NCI-H748 (cell line): ENCODE data around the gene SNX4.

ENCODE experiments used
- DNase-seq: peaks from one replicate; lab custom pipeline; 2025; ENCODE audit not compliant: unreplicated experiment; lab: John Stamatoyannopoulos, UW

SNX4 gene

GRCh38 chr3:125462722-125463299 lies 57.2 kb downstream of the SNX4 start:
- DNase-seq: no peak

DNA sequence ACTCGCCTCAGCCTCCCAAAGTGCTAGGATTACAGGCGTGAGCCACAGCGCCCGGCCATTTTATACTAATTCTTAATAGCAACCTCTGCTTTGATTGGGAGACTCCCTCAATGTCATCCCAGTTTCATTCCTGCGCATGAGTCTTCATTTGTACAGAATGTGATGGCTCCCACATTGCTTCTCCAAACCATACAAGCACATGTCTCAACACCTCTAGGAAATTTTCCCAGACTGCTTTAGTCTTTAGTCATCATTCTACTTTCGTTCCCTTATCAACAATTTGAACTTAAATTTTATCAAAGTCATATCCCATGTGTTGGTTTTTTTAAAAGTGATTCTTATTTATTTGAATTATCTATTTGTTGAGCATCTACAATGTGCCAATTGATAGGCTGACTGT lies 58.1 kb downstream of the SNX4 start:
- DNase-seq: no peak

DNA sequence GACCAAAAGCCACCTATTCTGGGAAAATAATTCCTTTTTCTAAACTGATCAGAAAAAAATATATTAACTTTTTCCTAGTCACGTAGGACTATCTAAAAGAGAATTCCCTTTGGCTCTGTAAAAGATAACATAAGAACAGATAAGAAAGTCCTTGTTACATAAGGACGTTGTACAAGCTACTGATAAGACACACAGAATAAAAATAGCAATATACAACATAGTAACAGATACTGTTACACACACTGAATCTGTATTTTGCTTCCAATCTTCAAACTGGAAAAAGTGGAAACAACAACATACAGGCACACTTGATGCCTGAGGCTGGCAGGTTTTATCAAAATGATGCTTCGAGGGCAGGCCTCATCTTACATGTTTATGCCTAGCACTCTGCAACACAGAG lies 59.8 kb downstream of the SNX4 start:
- DNase-seq: no peak

DNA sequence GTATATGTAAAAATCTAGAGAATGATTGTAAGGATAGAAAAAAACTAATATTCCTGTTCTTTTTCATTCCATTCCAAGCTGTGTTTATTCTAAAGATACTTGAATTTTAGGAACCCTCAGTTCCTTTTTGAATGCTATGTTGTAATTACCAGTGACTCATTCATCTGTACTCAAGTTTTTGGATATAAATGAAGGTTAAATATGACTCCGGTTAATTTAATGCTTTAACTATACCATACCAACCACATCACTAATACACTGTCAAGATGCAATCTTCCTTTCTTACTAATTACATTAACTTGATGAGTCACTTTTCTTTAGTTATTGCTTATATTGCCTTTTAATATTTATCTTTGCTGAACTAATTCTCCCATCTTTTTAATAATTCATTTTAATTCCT lies 76.1 kb downstream of the SNX4 start:
- DNase-seq: no peak

GRCh38 chr3:125442506-125442905 lies 77.5 kb downstream of the SNX4 start:
- no peak for DNase-seq

- no peak for DNase-seq
Measured at GRCh38 chr3:125440970-125441369, 79.0 kb downstream of the SNX4 start.

GRCh38 chr3:125440559-125440955 lies 79.4 kb downstream of the SNX4 start:
- peak; percentile 1 for DNase-seq

DNA sequence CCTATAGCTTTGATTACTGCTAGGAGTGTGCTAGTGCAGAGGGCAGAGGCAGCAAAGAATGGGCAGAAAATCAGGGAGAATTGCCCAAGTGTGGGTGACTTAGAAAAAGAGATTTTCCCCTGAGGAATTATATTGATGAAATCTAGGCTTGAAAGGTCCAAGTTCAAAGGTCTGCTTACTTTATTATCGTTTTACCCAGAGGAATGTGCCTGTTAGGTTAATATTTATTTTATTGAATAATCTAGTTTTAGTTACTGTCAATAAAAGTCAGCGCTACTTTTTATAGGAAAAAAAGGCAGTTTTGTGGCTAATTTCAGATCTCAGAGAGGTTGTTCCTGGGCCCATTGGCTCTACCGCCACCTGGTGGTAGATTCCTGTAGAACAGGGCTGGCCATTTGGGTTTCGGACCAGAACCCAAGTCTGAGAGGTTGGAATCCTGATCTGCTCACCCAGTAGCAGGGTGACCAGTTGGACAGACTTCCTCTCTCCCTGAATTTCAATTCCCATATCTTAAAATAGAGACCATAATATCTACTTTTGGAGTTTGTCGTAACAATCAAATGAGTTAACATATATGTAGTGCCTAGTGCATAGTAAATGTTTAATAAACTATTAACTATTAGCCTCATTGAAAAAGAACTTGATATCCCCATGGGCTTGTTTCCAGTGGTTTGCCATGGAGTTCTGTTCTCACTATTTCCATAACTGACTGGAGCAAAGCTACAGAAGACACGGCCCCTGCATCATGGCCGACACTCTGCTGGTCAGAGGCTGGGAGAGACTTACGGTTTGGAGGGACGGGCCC lies 82.2 kb downstream of the SNX4 start:
- DNase-seq: peak; percentile 8

- DNase-seq: no peak
Measured at GRCh38 chr3:125436921-125437320, 83.1 kb downstream of the SNX4 start.

DNA sequence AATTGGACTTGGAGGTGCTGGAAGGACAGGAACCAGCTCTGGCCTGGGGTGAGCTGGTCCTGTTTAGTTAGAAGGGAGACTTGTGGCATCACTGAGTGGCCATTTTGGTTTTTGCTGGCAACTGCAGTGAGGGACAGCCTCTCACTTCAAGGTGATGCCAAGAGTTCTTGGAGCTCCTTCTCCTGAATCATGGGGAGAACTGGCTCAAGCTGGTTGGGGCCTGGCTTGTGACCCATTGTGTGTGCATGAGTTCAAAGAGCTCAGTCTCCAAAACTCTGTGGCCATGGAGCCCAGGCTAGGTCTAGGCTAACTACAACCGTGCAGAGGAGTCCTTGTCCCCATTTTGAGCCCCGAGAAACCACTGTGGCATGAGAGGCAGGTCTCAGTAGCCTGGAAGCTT lies 84.8 kb downstream of the SNX4 start:
- DNase-seq: no peak

- no peak for DNase-seq
Measured at GRCh38 chr3:125434582-125435011, 85.4 kb downstream of the SNX4 start.

DNA sequence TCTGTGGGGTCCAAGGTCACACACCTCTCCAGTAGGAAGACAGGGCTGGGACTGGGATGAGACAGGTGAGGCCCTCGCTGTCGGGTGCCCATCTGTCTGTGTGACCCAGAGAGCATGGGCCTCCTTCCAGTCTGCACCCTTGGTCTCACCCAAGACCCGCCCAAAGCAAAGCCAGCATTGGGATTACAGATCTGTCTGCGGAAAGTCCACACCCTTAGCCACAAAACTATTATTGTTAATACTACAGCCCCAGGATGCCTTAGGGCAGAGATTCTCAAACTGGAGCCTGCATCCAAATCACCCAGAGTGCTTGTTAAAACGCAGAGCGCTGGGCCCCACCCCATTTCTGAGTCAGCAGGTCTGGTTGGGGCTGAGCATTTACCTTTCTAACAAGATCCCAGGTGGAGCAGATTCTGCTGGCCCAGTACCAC lies 86.4 kb downstream of the SNX4 start:
- DNase-seq: peak; percentile 2

DNA sequence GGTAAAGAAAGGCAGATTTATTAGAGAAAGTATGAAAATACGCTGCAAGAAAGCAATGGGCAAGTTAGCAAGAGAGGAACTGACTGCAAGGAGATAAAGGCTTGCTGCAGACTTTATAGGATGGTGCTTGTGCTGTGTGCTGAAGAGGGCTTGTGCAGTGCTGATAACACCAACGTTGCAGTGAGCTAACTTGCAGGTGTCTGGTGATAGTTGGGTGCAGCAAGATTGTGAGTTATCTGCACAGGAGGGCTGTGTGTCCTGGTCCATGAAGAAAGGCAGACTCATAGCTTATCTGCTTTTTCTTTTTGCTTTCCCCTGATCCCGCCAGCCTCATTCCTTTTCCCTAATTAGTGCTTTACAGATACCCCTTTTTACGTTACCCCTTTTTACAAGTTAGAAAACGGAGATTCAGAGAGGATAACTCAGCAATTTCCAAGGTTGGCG lies 86.9 kb downstream of the SNX4 start:
- no peak for DNase-seq

- no peak for DNase-seq
Measured at GRCh38 chr3:125431912-125432790, 87.9 kb downstream of the SNX4 start.

DNA sequence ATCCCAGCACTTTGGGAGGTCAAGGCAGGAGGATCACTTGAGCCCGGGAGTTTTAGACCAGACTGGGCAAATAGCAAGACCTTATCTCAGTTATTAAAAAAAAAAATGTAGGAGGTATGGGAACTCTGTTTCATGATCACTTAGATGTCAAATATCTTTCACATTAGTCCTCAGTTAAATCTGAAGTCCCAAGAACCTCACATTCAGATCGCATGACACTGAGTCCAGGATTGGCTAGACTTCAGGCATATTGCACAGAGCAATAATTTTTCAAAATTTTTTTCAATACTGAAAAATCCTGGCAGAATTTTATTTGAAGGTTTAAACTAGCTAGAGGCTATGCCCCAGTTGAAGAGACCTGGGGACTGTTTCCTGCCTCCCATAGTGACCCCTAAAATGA lies 88.6 kb downstream of the SNX4 start:
- DNase-seq: no peak

DNA sequence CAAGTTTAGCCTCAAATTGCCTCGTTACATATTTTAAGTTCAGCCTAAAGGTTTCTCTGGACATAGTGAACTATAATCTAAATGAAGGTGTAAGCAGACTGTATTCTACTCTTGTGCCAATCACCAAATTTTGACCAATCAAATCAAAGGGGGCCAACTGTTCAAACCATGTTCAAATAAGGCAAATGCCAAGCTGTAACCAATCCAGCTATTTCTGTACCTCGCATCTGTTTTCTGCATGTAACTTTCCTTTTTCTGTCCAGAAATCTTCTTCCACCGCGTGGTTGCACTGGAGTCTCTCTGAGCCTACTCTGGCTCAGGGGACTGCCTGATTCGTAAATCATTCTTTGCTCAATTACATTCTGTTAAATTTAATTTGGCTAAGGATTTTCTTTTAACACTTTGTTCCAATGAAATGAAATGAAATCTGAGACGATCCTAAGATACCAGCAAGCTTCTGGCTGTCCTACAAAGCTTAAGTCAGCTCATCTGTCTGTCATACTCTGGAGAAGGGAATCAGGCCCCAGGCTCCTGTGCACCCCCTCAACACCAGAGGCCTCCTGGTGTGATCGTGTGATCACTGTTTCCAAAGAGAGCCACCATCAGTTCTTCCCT lies 91.7 kb downstream of the SNX4 start:
- DNase-seq: no peak

GRCh38 chr3:125418306-125418705 lies 101.7 kb downstream of the SNX4 start:
- DNase-seq: no peak

DNA sequence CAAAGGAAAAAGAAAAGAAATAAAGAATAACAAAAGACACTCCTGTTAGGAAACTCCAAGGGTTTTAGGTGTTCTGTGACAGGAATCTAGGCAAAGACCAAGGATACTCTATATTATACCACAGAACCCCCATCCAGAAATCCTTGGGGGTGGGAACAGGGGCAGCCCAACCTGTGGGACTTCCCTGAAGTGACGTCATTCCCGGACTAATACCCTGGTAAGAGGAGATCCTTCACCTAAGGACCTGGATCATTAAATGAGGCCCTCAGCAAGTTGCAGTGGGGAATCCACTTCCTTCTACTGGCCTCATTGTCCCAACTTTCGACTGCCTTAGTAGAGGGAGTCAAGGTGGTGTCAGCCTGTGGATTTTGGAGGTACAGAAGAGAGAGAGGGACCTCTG lies 103.8 kb downstream of the SNX4 start:
- DNase-seq: no peak

- no peak for DNase-seq
Measured at GRCh38 chr3:125414669-125415068, 105.3 kb downstream of the SNX4 start.

DNA sequence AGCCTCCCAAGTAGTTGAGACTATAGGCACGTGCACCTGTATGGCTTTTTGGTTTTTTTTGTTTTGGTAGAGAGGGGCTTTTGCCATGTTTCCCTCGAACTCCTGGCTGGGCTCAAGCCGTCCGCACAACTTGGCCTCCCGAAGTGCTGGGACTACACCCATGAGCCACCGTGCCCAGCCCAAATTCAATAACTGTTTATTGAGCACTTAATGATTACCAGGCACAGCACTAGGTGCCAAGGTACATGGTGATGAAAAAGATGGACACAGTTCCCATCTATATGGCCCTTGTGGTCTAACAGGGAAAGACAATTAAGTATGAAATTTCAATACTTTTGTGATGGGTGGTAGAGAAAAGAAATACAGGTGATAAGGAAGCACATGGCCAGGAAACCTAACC lies 109.1 kb downstream of the SNX4 start:
- DNase-seq: no peak

- no peak for DNase-seq
Measured at GRCh38 chr3:125406070-125406469, 113.9 kb downstream of the SNX4 start.
